HFFc6 (cell line): ENCODE measurements around the gene EXTL1. TPM values are rescaled to one million over a fixed set of nuclear protein-coding genes. Genes with fewer than 3 reads are reported as not detected.

ENCODE experiments used
- DNase-seq: peaks from one replicate; pipeline ENCODE4 v3.0.0-alpha.2; 2018
- H3K27ac Mint-ChIP-seq: 2 replicates; pipeline ENCODE4 v1.8.0; 2020; ENCODE audit warnings: mild to moderate bottlenecking, mixed read lengths
- H3K27me3 Mint-ChIP-seq: 2 replicates; pipeline ENCODE4 v1.8.0; 2021; ENCODE audit warnings: mild to moderate bottlenecking, moderate library complexity, mixed read lengths; ENCODE audit not compliant: insufficient read depth
- H3K36me3 Mint-ChIP-seq: 2 replicates; pipeline ENCODE4 v1.8.0; 2021; ENCODE audit warnings: low read depth, mixed read lengths
- H3K4me1 Mint-ChIP-seq: 2 replicates; pipeline ENCODE4 v1.8.0; 2020; ENCODE audit warnings: low read depth, mixed read lengths
- H3K4me3 Mint-ChIP-seq: 2 replicates; pipeline ENCODE4 v1.8.0; 2020; ENCODE audit warnings: mild to moderate bottlenecking, moderate library complexity, mixed read lengths
- H3K9me3 Mint-ChIP-seq: 2 replicates; pipeline ENCODE4 v1.8.0; 2020; ENCODE audit warnings: mild to moderate bottlenecking, mixed read lengths
- total RNA-seq, 6 experiments: library from RNA; stranded (reverse); fragmentation: NEBNext Ultra II Directional; extraction: Animal tissue kit (Norgen Biotek cat#: 25700); gene quantifications; 2 replicates in 1 of 6; 3 replicates in 5 of 6; pipeline ENCODE4 v1.2.3, GENCODE V29; 2021
- TF ChIP-seq, protein P1 (sequence below): fragments of 200-600 bp; sonication (generic); IDR thresholded peaks from 2 replicates; pipeline ENCODE4 v1.5.0; 2021; ENCODE audit warnings: antibody characterized with exemption, mild to moderate bottlenecking

EXTL1 gene
- total RNA-seq, 6 experiments from 2014 or later, result 8.1 to 22.9 (median 9.4) TPM

GRCh38 chr1:25999041-25999800 lies 22.4 kb upstream of the EXTL1 start:
- TF ChIP-seq, protein P1, sequence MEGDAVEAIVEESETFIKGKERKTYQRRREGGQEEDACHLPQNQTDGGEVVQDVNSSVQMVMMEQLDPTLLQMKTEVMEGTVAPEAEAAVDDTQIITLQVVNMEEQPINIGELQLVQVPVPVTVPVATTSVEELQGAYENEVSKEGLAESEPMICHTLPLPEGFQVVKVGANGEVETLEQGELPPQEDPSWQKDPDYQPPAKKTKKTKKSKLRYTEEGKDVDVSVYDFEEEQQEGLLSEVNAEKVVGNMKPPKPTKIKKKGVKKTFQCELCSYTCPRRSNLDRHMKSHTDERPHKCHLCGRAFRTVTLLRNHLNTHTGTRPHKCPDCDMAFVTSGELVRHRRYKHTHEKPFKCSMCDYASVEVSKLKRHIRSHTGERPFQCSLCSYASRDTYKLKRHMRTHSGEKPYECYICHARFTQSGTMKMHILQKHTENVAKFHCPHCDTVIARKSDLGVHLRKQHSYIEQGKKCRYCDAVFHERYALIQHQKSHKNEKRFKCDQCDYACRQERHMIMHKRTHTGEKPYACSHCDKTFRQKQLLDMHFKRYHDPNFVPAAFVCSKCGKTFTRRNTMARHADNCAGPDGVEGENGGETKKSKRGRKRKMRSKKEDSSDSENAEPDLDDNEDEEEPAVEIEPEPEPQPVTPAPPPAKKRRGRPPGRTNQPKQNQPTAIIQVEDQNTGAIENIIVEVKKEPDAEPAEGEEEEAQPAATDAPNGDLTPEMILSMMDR, result no peak
- Mint-ChIP-seq H3K27ac (no peak overlapping the region), H3K27me3 (no peaks in the 10 kb centered on the region; the same call in 1 of the 2 replicates), H3K4me1 (peaks cover 19% of the 10 kb centered on the region), H3K9me3 (no peaks in the 10 kb centered on the region), H3K36me3 (no peaks in the 10 kb centered on the region), H3K4me3 (no peak overlapping the region)
- DNase-seq, result no peak

GRCh38 chr1:26003262-26003661 lies 18.3 kb upstream of the EXTL1 start:
- Mint-ChIP-seq H3K9me3 (no peaks in the 10 kb centered on the region), H3K27ac (no peak overlapping the region), H3K36me3 (no peaks in the 10 kb centered on the region), H3K4me1 (peaks cover 6% of the 10 kb centered on the region), H3K4me3 (no peak overlapping the region), H3K27me3 (no peaks in the 10 kb centered on the region; the same call in none of the 2 replicates)
- TF ChIP-seq, protein P1, result no peak
- DNase-seq, result no peak

GRCh38 chr1:26003756-26004155 lies 17.8 kb upstream of the EXTL1 start:
- H3K9me3 Mint-ChIP-seq, result no peaks in the 10 kb centered on the region
- TF ChIP-seq, protein P1, result no peak
- no peak overlapping the region for H3K27ac Mint-ChIP-seq
- no peaks in the 10 kb centered on the region; the same call in none of the 2 replicates for H3K27me3 Mint-ChIP-seq
- H3K4me1 Mint-ChIP-seq, result peaks cover 2% of the 10 kb centered on the region
- H3K4me3 Mint-ChIP-seq, result no peak overlapping the region
- H3K36me3 Mint-ChIP-seq, result no peaks in the 10 kb centered on the region
- DNase-seq, result no peak

- Mint-ChIP-seq H3K4me1 (no peaks in the 10 kb centered on the region; the same call in 1 of the 2 replicates), H3K36me3 (no peaks in the 10 kb centered on the region), H3K27ac (no peak overlapping the region), H3K4me3 (no peak overlapping the region), H3K27me3 (no peaks in the 10 kb centered on the region; the same call in none of the 2 replicates), H3K9me3 (no peaks in the 10 kb centered on the region)
- TF ChIP-seq, protein P1, result no peak
- DNase-seq, result no peak
Observed at GRCh38 chr1:26005434-26006105, 16.0 kb upstream of the EXTL1 start.

GRCh38 chr1:26006710-26007109 lies 14.9 kb upstream of the EXTL1 start:
- no peaks in the 10 kb centered on the region for H3K36me3 Mint-ChIP-seq
- H3K4me3 Mint-ChIP-seq, result no peak overlapping the region
- H3K27ac Mint-ChIP-seq, result no peak overlapping the region
- H3K9me3 Mint-ChIP-seq, result no peaks in the 10 kb centered on the region
- H3K4me1 Mint-ChIP-seq, result peaks cover 7% of the 10 kb centered on the region; the same call in 1 of the 2 replicates
- peaks cover 2% of the 10 kb centered on the region for H3K27me3 Mint-ChIP-seq
- TF ChIP-seq, protein P1, result no peak
- DNase-seq, result no peak
